GM12891 (cell line): ENCODE results near the gene PPP1R13L.
A peak's percentile ranks its signal among the peaks of the same experiment; 100 is the strongest.
"Not testable (repeated sequence)": the region's sequence is repeated elsewhere in the genome, so short reads cannot be mapped to it uniquely, and the experiment has no call there.

Source experiments
- DNase-seq: peaks from one replicate; pipeline ENCODE4 v3.0.0; 2011; ENCODE audit warnings: low spot score; ENCODE audit not compliant: insufficient read length
- FAIRE-seq: peaks from 2 replicates; lab custom pipeline; 2011; peaks lifted over from hg19 to GRCh38; lab: Jason Lieb, UNC
- PAX5 ChIP-seq: IDR thresholded peaks from 2 replicates; pipeline ENCODE4 v1.6.1; 2011; ENCODE audit warnings: low read length, moderate library complexity, mild to moderate bottlenecking; ENCODE audit not compliant: insufficient read depth, severe bottlenecking
- POLR2A ChIP-seq: IDR thresholded peaks from 2 replicates; pipeline ENCODE4 v1.6.1; 2011; ENCODE audit warnings: low read depth, low read length, control low read depth
- POLR2AphosphoS5 ChIP-seq: IDR thresholded peaks from 2 replicates; pipeline ENCODE4 v1.6.1; 2011; ENCODE audit warnings: low read depth, low read length, control low read depth
- POU2F2 ChIP-seq: IDR thresholded peaks from 2 replicates; pipeline ENCODE4 v1.6.1; 2011; ENCODE audit warnings: low read depth, mild to moderate bottlenecking, control low read depth, low read length, moderate library complexity
- SPI1 ChIP-seq: IDR thresholded peaks from 2 replicates; pipeline ENCODE4 v1.6.1; 2011; ENCODE audit warnings: low read depth, low read length, control low read depth
- TAF1 ChIP-seq: IDR thresholded peaks from 2 replicates; pipeline ENCODE4 v1.6.1; 2011; ENCODE audit warnings: low read depth, low read length, control low read depth

Gene PPP1R13L

GRCh38 chr19:45418802-45419201 is 13.9 kb upstream of the PPP1R13L start:
- DNase-seq = no peak
- peak; percentile 26 for FAIRE-seq
- TF ChIP-seq TAF1 = no peak
- no peak for TF ChIP-seq POLR2A
- TF ChIP-seq POLR2AphosphoS5 = no peak
- no peak for TF ChIP-seq PAX5
- TF ChIP-seq POU2F2 = no peak
- no peak for TF ChIP-seq SPI1

GRCh38 chr19:45417151-45417550 is 12.3 kb upstream of the PPP1R13L start:
- FAIRE-seq (no peak), DNase-seq (no peak)
- no peak for TF ChIP-seq SPI1
- no peak for TF ChIP-seq POLR2AphosphoS5
- TF ChIP-seq PAX5 = no peak
- no peak for TF ChIP-seq POLR2A
- no peak for TF ChIP-seq TAF1
- TF ChIP-seq POU2F2 = no peak

- no peak for TF ChIP-seq TAF1
- TF ChIP-seq POLR2AphosphoS5 = no peak
- no peak for TF ChIP-seq PAX5
- TF ChIP-seq SPI1 = no peak
- no peak for TF ChIP-seq POLR2A
- TF ChIP-seq POU2F2 = no peak
- FAIRE-seq = no peak
- no peak for DNase-seq
These were observed 9.6 kb upstream of the PPP1R13L start for GRCh38 chr19:45414468-45414867.

- DNase-seq (no peak), FAIRE-seq (no peak)
- TF ChIP-seq SPI1 = no peak
- TF ChIP-seq TAF1 = no peak
- TF ChIP-seq POU2F2 = no peak
- no peak for TF ChIP-seq PAX5
- TF ChIP-seq POLR2A = no peak
- no peak for TF ChIP-seq POLR2AphosphoS5
These were observed 8.6 kb upstream of the PPP1R13L start for GRCh38 chr19:45413497-45413896.

- FAIRE-seq, DNase-seq: not testable (repeated sequence)
These were observed 5.5 kb upstream of the PPP1R13L start for GRCh38 chr19:45410330-45410729.

- TF ChIP-seq PAX5 (no peak), SPI1 (no peak), POU2F2 (no peak), TAF1 (no peak), POLR2AphosphoS5 (no peak), POLR2A (no peak)
- DNase-seq (no peak), FAIRE-seq (no peak)
These were observed 4.7 kb upstream of the PPP1R13L start for GRCh38 chr19:45409557-45409920.

- DNase-seq = no peak
- no peak for TF ChIP-seq POLR2AphosphoS5
- TF ChIP-seq POLR2A = no peak
- TF ChIP-seq SPI1 = no peak
- no peak for TF ChIP-seq POU2F2
- no peak for TF ChIP-seq PAX5
- TF ChIP-seq TAF1 = no peak
- no peak for FAIRE-seq
These were observed 4.1 kb upstream of the PPP1R13L start for GRCh38 chr19:45408830-45409556.

- TF ChIP-seq POLR2A (no peak), TAF1 (no peak), SPI1 (no peak), PAX5 (no peak), POLR2AphosphoS5 (no peak), POU2F2 (no peak)
- no peak for DNase-seq
- no peak for FAIRE-seq
These were observed 3.3 kb upstream of the PPP1R13L start for GRCh38 chr19:45408121-45408520.

GRCh38 chr19:45407585-45407984 is 2.7 kb upstream of the PPP1R13L start:
- not testable (repeated sequence) for FAIRE-seq, DNase-seq

GRCh38 chr19:45407091-45407375 is 2.2 kb upstream of the PPP1R13L start:
- TF ChIP-seq POLR2AphosphoS5 (no peak), POLR2A (no peak), PAX5 (no peak), POU2F2 (no peak), TAF1 (no peak), SPI1 (no peak)
- no peak for FAIRE-seq
- DNase-seq = no peak
